Effector memory CD4-positive, alpha-beta T cell (primary cell): ENCODE measurements around the gene CERK.

Experiments
- DNase-seq, 3 donors: peaks; one replicate each; pipeline ENCODE4 v3.0.0-alpha.2; 2020
- H3K27ac ChIP-seq: 2 replicates; pipeline ENCODE4 v1.7.0; 2013; ENCODE audit warnings: mild to moderate bottlenecking, low read length, moderate library complexity; ENCODE audit not compliant: insufficient read depth, poor library complexity, severe bottlenecking
- H3K27me3 ChIP-seq: replicated peaks from 2 replicates; pipeline ENCODE4 v1.7.0; 2013; ENCODE audit warnings: mild to moderate bottlenecking, low read length; ENCODE audit not compliant: insufficient read depth, control insufficient read depth, poor library complexity, severe bottlenecking
- H3K36me3 ChIP-seq: 2 replicates; pipeline ENCODE4 v1.7.0; 2013; ENCODE audit warnings: mild to moderate bottlenecking, low read length, moderate library complexity; ENCODE audit not compliant: control insufficient read depth, insufficient read depth
- H3K4me1 ChIP-seq: 2 replicates; pipeline ENCODE4 v1.7.0; 2013; ENCODE audit warnings: low read length, mild to moderate bottlenecking; ENCODE audit not compliant: control insufficient read depth, insufficient read depth, poor library complexity, severe bottlenecking
- H3K4me3 ChIP-seq: 2 replicates; pipeline ENCODE4 v1.7.0; 2013; ENCODE audit warnings: low read length, low read depth, mild to moderate bottlenecking; ENCODE audit not compliant: insufficient read depth, poor library complexity, severe bottlenecking
- H3K9me3 ChIP-seq: 2 replicates; pipeline ENCODE4 v1.7.0; 2013; ENCODE audit warnings: mild to moderate bottlenecking, low read length, moderate library complexity; ENCODE audit not compliant: control insufficient read depth

The CERK gene

DNA sequence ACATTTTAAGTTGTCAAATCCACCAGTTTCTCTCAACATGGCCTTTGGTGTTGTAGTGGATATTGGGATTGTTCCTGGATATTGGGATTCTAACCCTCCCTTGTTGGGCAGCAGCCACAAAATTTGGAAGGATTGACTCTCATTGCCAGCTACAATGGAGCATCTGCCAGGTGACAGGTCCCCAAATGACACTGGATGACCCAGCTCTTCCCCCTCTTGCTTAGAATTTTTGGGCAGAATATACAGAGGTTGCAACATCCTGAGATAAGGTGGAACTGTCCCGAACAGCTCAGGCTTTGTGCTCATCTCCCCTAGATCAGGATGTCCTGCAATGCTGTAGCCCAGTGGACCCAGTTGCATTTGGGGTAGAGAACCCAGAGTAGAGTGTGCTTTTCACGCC, 19.1 kb upstream of the CERK start:
- Histone ChIP-seq H3K36me3 (no peaks in the 10 kb centered on the region), H3K9me3 (peaks cover 4% of the 10 kb centered on the region), H3K27me3 (no peaks in the 10 kb centered on the region), H3K27ac (no peak overlapping the region), H3K4me3 (no peak overlapping the region), H3K4me1 (peaks cover 12% of the 10 kb centered on the region)
- DNase-seq = no peak

DNA sequence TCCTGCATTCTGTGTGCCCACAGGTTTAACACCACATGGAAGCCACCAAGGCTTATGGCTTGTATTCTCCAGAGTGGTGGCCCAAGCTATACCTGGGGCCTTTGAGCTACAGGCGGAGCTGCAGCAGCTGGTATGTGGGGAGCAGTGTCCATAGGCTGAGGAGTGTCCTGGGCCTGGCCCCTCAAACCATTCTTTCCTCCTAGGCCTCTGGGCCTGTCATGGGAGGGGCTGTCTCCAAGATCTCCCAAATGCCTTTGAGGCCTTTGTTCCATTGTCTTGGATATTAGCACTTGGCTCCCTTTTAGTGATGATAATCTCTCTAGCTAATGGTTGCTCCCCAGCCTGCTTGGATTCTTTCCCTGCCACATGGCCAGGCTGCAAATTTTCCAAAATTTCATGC, 18.0 kb upstream of the CERK start:
- H3K4me1 ChIP-seq = peaks cover 6% of the 10 kb centered on the region

DNA sequence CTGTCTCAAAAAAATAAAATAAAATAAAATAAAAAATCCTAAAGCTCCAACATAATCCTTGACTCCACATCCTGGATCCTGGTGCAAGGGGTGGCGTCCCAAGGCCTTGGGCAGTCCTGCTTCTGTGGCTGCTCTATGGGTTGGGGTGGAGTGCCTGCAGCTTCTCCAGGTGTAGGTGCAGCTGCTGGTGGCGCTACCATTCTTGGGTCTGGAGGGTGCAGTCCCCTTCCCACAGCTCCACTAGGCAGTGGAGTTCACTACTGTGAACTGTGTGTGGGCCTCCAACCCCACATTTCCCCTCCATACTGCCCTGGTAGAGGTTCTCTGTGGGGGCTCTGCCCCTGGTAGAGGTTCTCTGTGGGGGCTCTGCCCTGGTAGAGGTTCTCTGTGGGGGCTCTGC, 17.5 kb upstream of the CERK start:
- H3K36me3 ChIP-seq = no peaks in the 10 kb centered on the region
- H3K27ac ChIP-seq = no peak overlapping the region
- H3K27me3 ChIP-seq = no peaks in the 10 kb centered on the region
- H3K4me3 ChIP-seq = no peak overlapping the region
- peaks cover 9% of the 10 kb centered on the region for H3K4me1 ChIP-seq
- DNase-seq = no peak
- H3K9me3 ChIP-seq = peaks cover 4% of the 10 kb centered on the region

More for the DNA sequence above, 18.0 kb upstream of the CERK start:
- no peaks in the 10 kb centered on the region for H3K27me3 ChIP-seq
- no peaks in the 10 kb centered on the region for H3K36me3 ChIP-seq
- H3K4me3 ChIP-seq = no peak overlapping the region
- peaks cover 4% of the 10 kb centered on the region for H3K9me3 ChIP-seq
- no peak overlapping the region for H3K27ac ChIP-seq
- DNase-seq = no peak

DNA sequence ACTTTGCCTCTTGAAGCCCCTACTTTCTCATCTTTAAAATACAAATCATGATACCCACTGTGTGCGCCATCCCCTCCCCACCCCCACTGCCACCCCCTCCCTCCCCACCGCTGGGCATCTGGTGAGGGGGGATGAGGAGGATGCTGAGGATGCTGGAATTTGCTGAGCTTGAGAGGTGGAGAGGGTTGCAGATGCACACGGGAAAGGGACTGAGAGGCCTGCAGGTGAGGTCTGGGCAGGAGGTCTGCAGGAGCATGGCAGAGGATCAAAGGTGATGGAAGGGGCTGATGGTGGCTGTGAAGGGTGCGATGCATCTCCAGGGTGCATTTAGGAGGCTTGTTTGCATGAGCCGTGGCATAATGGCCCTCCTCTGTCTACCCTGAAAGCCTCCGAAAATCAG, 16.8 kb upstream of the CERK start:
- no peaks in the 10 kb centered on the region for H3K36me3 ChIP-seq
- H3K9me3 ChIP-seq = peaks cover 4% of the 10 kb centered on the region
- peaks cover 16% of the 10 kb centered on the region for H3K4me1 ChIP-seq
- no peak overlapping the region for H3K27ac ChIP-seq
- no peak for DNase-seq
- H3K4me3 ChIP-seq = no peak overlapping the region
- H3K27me3 ChIP-seq = no peaks in the 10 kb centered on the region

DNA sequence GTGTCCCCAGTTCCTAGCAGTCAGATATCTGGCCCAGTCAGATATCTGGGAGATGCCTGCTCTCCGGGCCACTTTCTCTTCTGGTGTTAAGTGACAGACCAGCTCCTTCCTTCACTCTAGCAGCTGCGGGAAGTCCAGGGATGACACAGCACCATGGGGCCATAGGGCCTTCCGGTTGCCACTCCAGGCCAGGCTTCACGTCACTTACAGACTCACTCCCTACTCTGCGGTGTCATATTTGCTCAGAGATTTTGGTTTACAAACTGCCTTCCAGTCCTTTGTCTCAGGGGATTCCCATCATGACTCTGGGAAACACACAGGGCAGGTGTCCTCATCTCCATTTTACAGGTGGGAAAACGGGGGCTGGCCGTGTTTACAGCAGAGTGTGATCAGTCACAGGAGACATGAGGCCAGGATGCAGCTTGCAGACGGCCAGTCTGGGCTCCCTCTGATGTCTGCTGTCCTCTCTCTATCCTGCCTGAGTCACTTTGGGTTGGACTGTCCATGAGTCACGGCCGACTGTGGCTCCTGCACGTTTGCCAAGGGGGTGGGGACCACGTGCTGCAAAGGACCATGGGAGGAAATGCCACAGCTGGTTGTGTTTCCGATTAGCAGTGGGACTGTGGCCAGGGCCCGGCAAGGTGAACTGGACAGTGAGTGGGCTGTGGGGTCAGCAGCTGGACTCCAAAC, 16.2 kb upstream of the CERK start:
- H3K9me3 ChIP-seq = peaks cover 4% of the 10 kb centered on the region
- H3K36me3 ChIP-seq = no peaks in the 10 kb centered on the region
- H3K4me3 ChIP-seq = no peak overlapping the region
- peak in 1 of 3 donors; percentile 48 for DNase-seq
- no peaks in the 10 kb centered on the region for H3K27me3 ChIP-seq
- H3K4me1 ChIP-seq = peaks cover 22% of the 10 kb centered on the region
- H3K27ac ChIP-seq = no peak overlapping the region

DNA sequence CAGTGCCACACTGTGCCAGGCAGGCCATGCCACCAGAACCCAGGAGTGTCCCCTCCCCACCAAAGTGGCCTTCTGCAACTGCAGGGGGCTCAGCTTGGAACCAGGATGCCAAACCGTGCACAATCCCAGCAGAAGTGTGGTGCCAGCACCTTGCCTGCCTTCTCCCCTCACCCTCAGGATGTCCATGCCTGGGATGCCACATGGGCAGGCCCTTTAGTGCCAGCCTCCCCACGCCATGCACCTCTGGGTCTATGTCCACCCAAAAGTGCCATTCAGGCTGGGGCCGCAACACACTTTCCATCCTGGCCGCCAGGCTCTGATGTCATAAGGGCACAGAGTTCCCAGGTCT, 15.7 kb upstream of the CERK start:
- peaks cover 4% of the 10 kb centered on the region for H3K9me3 ChIP-seq
- H3K36me3 ChIP-seq = no peaks in the 10 kb centered on the region
- DNase-seq = no peak
- H3K27ac ChIP-seq = no peak overlapping the region
- no peaks in the 10 kb centered on the region for H3K27me3 ChIP-seq
- H3K4me1 ChIP-seq = peaks cover 27% of the 10 kb centered on the region
- H3K4me3 ChIP-seq = no peak overlapping the region

DNA sequence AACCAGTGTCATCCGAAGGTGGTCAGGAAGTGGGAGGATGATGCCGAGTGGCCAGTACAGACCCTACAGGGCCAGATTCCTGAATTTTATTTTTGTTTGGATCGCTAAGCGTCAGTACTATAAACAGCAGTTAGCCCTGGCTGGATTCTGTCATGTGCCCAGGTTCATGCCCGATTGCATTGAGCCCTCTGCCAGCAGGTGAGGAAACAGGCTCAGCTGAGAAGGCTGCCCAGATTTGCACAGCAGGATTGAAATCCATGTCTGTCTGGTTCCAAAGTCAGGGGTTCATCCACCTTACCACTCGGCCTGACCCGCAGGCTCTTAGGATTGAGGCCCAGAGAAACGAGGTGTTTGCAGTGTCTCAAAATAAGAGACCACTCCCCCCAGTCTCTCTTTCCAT, 15.3 kb upstream of the CERK start:
- Histone ChIP-seq H3K4me3 (no peak overlapping the region), H3K4me1 (peaks cover 30% of the 10 kb centered on the region)

DNA sequence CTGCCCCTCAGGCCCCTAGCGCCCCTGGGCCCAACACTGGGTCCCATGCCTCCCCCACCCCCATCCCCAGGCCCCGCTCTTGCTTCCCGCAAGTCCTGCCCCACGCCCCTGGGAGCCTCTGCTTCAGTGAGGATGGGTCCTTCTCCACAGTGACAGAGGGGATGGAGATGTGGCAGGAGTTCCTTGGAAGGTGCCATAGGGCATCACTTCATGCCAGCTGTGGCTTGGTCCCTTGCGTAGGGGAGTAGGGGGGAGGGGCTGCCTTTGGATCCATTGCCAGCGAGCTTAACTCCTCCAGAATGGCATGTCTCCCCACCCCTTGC, 14.9 kb upstream of the CERK start:
- Histone ChIP-seq H3K4me3 (no peak overlapping the region), H3K4me1 (peaks cover 33% of the 10 kb centered on the region), H3K36me3 (no peaks in the 10 kb centered on the region), H3K27me3 (no peaks in the 10 kb centered on the region), H3K27ac (no peak overlapping the region), H3K9me3 (peaks cover 4% of the 10 kb centered on the region)
- DNase-seq = no peak

More for the DNA sequence above, 15.3 kb upstream of the CERK start:
- Histone ChIP-seq H3K9me3 (peaks cover 4% of the 10 kb centered on the region), H3K36me3 (no peaks in the 10 kb centered on the region), H3K27ac (no peak overlapping the region), H3K27me3 (no peaks in the 10 kb centered on the region)
- no peak for DNase-seq

DNA sequence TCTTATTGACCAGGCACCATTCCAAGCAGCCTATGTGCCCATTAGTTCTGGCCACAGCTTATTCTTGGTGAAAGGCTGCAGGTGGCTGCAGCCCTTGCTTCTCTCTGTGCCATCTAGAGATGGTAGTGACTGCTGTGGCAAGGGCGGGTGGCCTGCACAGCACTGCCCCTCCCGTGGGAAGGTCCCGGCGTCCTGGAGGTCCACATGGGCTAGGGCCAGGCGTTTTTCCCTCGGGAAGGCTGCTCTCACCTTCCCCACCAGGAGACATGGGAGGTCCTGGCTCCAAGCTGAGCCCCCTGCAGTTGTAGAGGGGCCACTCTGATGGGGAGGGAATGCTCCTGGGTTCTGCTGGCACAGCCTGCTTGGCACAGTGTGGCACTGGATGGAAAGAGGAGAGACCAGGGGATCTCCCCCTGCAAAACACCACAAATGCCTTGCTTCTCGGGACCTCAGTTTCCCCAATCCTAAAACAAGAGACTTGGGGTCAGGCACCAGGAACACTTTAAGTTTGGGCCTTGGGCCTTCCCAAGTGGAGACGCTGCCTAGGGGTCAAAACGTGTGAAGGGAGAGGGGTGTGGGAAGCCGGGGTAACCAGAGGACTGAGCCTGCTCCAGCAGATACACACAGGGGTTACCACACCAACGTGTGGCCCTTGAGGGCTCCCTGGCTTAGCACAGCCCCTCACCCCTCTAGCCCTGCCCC, 14.4 kb upstream of the CERK start:
- H3K4me1 ChIP-seq = peaks cover 33% of the 10 kb centered on the region
- H3K27me3 ChIP-seq = no peaks in the 10 kb centered on the region
- no peaks in the 10 kb centered on the region for H3K36me3 ChIP-seq
- no peak overlapping the region for H3K27ac ChIP-seq
- H3K9me3 ChIP-seq = peaks cover 4% of the 10 kb centered on the region
- DNase-seq = no peak
- no peak overlapping the region for H3K4me3 ChIP-seq

DNA sequence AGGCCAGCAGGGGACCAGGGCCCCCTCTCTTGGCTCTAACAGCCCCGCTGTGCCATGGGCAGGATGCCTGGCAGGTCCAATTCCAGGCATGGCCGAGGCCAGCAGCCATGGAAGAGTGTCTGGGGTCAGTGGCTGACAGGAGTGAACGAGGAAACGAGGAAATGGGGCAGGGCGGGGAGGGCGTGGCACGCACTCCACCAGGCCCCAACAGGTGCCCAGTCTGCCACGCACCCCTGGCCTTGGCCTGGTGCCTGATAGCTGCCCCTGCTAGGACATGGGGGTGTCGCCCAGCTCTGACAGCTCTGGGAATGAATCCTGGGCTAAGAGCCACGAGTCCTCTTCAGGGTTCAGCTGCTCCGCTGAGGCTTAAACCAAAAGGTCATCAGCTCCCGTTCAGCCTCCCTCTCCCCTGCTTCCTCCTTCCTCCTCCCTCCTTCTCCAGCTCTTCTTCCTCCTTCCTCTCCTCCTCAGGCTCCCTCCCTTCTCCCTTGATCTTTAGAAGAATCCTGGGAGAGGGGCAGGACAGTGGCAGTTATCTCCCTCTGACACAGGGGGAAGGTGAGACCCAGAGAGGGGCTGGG, 12.9 kb upstream of the CERK start:
- Histone ChIP-seq H3K27ac (no peak overlapping the region), H3K4me1 (peaks cover 33% of the 10 kb centered on the region), H3K9me3 (no peaks in the 10 kb centered on the region), H3K4me3 (no peak overlapping the region), H3K36me3 (no peaks in the 10 kb centered on the region), H3K27me3 (no peaks in the 10 kb centered on the region)
- DNase-seq = no peak
